Stimulated activated CD4-positive, alpha-beta T cell treated with anti-CD3 and anti-CD28 coated beads, Interleukin-12 subunit alpha, Interleukin-12 subunit beta, amount 100 ng/mL, for 4 hours (primary cell): Measurements from ENCODE around the gene FLYWCH1.

Experiments
- DNase-seq: peaks from one replicate; pipeline ENCODE4 v3.0.0-alpha.2; 2020

The FLYWCH1 gene, protein sequence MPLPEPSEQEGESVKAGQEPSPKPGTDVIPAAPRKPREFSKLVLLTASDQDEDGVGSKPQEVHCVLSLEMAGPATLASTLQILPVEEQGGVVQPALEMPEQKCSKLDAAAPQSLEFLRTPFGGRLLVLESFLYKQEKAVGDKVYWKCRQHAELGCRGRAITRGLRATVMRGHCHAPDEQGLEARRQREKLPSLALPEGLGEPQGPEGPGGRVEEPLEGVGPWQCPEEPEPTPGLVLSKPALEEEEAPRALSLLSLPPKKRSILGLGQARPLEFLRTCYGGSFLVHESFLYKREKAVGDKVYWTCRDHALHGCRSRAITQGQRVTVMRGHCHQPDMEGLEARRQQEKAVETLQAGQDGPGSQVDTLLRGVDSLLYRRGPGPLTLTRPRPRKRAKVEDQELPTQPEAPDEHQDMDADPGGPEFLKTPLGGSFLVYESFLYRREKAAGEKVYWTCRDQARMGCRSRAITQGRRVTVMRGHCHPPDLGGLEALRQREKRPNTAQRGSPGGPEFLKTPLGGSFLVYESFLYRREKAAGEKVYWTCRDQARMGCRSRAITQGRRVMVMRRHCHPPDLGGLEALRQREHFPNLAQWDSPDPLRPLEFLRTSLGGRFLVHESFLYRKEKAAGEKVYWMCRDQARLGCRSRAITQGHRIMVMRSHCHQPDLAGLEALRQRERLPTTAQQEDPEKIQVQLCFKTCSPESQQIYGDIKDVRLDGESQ

DNA sequence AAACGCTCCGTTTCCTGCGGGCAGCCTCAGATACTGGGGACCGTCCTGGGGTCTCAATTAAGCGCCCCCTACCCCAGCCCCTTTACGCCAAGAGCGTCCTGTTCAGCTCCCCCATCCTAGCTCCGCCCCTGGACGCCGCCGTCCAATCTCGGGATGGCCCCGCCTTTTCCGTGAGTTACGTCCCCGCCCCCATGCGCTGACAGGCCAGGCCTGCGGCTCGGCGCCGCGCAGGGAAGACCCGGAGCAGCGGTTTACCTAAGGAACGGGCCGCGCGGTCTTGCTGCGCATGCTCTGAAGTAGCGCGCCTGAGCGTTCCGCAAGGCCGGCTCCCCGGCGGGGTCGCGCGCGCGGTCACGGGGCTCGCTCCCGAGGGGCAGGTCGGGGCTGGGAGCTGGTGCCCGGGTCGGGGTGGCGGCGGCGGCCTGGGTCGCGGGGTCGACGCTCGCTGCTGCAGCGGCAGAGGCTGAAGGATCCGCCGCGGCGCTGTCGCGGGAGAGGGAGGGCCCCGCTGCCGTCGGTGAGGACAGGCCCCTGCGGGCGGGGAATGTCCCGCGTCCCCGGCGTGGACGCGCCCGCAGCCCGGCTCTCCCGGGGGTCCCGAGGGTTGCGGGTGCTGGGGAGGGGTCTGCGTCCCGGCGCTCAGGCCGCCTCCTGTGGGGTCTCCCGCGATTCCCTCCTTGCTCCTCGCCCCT, at the start of gene FLYWCH1:
Gene FLYWCH1, plus strand, starts transcription at position 294 of the 692 bp plus-strand sequence. CDS start 17,755 bp downstream, outside the sequence.
- peak; percentile 99 for DNase-seq

GRCh38 chr16:2865651-2866050, 46.1 kb upstream of the FLYWCH1 start:
- no peak for DNase-seq

DNA sequence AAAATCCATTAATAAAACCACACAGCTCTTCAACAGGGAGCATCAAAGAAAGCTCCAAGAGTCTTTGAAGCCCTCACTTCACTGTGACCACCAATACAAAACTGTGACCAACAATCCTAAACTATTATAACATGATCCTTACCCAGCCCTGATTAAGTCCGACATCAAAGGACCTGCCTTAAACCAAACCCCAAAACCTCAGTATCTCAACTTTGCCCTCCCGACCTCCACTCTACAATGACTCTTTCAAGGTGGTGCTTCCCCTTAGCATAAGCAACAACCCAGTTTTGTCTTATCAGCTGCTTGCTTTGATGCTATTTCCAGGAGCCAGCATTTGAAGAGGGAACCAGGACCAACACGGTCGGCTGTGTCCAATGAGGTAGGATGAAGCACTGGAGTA, 45.3 kb upstream of the FLYWCH1 start:
- DNase-seq, result no peak

- no peak for DNase-seq
Observed at GRCh38 chr16:2867661-2867986, 44.1 kb upstream of the FLYWCH1 start.

DNA sequence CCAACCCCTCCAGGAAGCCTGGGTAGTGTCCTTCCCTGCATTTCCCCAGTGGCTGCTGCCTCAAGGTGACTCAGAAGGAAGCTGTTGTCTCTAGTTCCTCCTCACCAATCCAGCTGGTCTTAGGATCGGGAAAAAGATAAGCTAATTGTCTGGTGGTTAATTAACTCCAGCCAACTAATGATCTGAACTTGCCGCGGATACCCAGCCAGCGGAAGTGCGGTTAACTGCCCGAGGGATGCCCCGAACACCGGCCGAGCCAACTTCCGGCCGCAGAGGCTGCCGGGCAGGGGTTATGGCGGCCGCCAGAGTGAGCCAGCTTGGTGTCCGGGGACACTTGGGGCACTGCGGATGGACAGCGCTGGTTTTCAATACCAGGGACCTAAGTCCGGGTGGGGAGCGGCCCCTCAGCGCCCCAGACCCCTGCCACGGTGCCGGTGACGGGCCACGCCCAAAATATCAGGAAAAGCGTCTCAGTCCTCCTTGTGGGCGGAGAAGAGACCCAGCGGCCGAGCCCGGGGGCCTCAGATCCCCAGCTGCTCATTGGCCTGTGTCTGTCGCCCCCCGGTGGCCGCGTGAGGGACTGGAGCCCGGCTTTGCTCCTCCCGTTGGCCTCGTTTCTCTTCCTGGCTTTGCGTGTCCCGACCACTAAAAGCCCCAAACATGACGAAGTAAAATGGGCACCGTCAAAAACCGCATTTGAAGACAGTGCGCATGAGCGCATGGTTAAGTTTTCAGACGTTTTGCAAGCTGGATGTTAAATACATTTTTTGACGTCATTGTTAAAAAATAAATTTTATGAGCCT, 43.5 kb upstream of the FLYWCH1 start:
- DNase-seq, result peak; percentile 96

DNA sequence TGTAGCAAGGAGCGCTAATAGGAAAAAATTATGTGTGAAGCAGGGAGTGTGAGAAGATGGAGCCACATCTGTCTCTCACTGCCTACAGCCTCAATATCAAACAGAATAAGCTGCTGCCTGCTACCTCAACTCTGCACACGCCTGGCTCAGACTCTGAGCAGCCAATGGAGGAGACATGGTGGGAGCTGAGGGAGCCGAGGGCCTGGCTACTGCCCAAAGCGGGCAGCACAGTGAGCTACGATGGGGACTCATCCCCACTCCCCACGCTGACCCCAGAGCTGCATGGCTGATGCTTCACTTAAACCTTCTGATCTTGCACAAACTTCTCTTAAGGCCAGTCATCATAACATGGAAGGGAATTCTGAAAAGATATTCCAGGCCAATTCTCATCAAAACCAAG, 39.8 kb upstream of the FLYWCH1 start:
- no peak for DNase-seq

- DNase-seq, result no peak
Observed at GRCh38 chr16:2874032-2874911, 37.5 kb upstream of the FLYWCH1 start.

DNA sequence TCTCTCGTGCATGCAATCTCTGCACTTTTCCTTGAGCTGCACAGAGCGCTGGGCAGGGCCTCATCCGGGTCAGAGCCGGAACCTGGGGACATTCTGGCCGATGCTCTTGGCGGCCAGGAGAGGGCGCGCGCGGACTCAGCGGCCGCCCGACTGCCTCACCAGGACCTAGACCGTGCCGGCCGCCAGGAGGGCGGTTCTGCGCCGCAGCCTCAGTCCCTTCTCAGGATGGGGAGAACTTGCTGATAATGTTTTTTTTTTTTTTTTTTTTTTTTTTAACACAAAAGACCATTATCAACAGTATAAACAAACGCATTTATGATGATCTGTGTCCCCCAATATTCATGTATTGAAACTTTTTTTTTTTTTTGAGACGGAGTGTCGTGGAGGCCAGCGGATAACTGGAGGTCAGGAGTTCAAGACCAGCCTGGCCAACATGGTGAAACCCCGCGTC, 36.8 kb upstream of the FLYWCH1 start:
- DNase-seq, result peak; percentile 60

DNA sequence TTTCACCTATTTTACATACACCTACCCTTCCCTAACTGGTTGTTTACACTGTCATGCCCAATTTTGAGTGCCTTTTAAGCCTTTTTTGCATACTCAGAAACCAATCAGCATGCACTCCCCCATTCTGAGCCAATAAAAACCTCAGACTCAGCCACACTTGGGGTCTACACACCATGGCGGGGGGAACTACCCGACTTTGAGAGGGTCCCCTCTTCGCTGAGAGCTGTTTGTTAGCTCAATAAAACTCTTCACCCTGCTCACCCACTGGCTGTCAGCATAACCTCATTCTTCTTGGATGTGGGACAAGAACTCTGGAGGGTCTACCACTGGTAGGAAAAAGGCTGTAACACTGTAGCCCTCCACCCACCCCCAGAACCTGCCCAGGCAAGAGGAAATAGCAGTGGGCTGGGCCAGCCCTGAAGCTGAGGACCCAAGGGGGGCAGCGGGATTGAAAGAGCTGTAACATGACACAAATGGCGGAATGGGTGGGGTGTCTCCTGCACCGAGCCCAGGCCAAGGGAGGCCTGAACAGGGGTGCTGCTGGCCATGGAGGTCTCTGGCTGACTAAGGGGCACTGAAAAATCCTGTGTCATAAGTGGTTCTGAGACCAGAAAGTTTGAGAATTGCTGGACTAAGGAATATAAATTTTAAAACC, 31.8 kb upstream of the FLYWCH1 start:
- no peak for DNase-seq

GRCh38 chr16:2881783-2882649, 29.7 kb upstream of the FLYWCH1 start:
- peak; percentile 29 for DNase-seq

DNA sequence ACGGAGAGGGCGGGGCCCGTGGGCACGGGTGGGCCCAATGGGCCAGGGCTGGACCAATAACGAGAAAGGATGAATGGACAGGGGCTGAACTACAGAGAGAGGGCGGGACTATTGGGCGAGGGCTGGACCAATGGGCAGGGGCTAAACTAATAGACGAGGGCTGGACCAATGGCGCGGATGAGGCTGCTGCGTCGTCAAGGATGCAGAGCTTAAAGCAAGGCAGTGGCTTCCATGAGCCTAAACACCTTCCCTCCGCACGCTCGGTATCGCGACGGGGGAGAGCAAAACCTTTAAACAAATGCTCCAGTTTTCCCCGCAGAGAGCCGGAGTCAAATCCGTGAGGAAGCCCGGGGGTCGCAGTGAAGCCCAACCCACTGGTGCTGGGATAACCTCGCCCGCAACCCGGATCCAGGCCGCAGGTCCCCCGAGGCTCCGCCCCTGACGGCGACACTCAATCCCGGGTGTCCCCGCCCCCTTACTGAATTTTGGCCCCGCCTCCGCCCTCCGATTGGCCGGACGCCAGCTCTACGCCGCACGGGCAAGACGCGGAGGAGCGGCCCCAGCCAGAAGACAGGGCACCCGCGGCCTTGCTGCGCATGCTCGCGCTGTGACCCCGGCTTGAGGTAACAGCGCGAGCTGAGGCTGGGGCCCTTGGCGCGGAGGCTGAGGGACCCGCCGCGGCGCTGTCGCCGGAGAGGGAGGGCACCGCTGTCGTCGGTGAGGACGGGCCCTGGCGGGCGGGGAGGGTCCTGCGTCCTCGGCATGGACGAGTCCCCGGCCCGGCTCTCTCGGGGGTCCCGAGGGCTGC, 28.9 kb upstream of the FLYWCH1 start, which contains the start of gene FLYWCH2:
Gene FLYWCH2, plus strand, starts transcription at position 566 of the 808 bp plus-strand sequence. CDS start 13,235 bp downstream, outside the sequence.
- peak; percentile 99 for DNase-seq

- DNase-seq, result peak; percentile 25
Observed at GRCh38 chr16:2883458-2883908, 28.2 kb upstream of the FLYWCH1 start.

DNA sequence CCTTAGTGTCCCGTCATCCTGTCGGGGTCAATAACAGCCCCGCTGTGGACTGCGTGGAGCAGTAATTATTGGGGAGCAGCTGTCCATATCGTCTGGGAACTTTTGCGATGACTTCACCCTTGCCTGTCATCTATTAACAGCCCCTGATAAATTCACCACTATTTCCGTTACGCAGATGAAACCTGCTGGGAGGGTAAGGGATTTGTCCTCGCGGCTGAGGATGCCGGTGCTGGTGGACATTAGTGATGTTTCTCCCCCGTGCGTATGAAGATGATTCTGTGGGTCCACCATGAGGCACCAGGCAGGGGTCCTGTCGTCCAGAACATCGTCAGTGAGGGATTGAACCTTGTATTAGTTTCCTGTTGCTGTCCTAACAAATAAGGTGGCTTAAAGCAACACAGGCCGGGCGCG, 27.7 kb upstream of the FLYWCH1 start:
- DNase-seq, result no peak

- DNase-seq, result no peak
Observed at GRCh38 chr16:2894231-2894630, 17.5 kb upstream of the FLYWCH1 start.

DNA sequence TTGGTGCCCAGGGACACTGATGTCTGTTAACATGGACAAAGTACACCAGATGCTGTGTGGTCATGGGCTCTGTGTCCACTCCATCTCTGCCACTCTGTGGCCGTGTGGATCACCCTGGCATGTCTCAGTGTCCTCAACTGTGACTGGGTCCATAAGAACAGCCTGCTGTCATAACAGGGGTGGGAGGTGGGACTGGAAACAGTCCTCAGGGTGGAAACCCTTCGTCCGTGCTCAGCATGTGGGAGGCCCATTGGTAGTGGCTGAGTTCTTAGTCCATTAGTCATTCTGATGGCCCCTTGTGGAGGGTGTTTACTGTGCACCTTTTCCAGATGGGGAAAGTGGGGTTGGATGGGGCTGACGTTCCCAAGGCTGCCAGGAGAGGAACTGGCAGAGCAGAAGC, 15.9 kb upstream of the FLYWCH1 start:
- DNase-seq, result no peak

- no peak for DNase-seq
Observed at GRCh38 chr16:2896480-2897010, 15.2 kb upstream of the FLYWCH1 start.

GRCh38 chr16:2897110-2897509, 14.6 kb upstream of the FLYWCH1 start:
- no peak for DNase-seq

- no peak for DNase-seq
Observed at GRCh38 chr16:2898831-2899563, 12.7 kb upstream of the FLYWCH1 start.
